HPDE6-E6E7 (cell line): ENCODE measurements around the gene ADGRB2.

Experiments used
- DNase-seq: peaks from one replicate; pipeline ENCODE4 v3.0.0; 2011; ENCODE audit warnings: missing footprints; ENCODE audit errors: extremely low spot score

ADGRB2 gene

GRCh38 chr1:31702836-31703404 lies 61.2 kb downstream of the ADGRB2 start:
- no peak for DNase-seq

GRCh38 chr1:31701091-31701736 lies 62.9 kb downstream of the ADGRB2 start:
- peak; percentile 84 for DNase-seq

GRCh38 chr1:31700468-31701090 lies 63.6 kb downstream of the ADGRB2 start:
- DNase-seq, result no peak

DNA sequence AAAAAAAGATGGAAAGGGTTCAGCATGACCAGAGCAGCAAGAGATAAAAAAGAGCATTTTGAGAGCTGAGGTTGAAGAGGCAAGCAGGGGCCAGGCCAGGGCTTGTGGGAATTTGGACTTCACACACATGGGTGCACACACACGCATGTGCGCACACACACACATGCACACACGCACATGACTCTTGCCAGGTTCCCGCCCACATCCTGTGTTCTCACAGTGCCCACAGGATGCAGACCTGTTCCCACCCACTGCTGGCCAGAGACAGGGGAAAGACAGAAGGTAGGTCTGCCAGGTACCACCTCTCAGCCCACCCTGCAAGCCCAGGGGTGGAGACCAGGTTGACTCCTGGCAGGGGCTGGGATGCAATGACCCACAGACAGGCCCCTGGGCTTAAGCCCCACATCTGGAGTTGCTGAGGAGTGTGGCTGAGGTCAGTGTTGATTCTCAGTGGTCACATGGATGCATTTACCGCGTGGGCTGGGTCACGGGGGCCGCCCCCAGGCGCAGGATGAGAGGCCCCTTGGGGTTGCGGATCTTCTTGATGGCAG lies 64.7 kb downstream of the ADGRB2 start:
- DNase-seq, result no peak

GRCh38 chr1:31697369-31697984 lies 66.7 kb downstream of the ADGRB2 start:
- DNase-seq, result no peak

DNA sequence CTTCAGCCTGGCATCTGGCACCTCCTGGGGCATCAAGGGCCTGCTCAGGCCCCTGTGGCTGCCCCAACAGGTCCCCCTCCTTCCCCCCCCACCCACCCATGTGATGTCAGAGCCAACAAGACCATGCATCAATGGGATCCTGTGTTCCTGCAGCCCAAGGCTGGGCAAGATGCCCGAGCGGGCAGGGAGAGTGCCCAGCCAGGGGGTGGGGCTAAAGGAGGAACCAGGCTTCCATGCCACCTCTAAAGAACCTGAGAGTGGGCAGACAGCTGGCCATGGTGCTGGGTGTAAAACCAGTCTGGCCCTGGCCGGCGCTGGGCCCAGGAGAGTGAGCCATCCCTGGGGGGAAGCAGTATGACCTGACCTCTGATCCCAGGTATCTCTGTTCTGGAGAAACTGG lies 67.9 kb downstream of the ADGRB2 start:
- DNase-seq, result no peak

- DNase-seq, result no peak
These were observed 68.8 kb downstream of the ADGRB2 start for GRCh38 chr1:31695327-31695726.

DNA sequence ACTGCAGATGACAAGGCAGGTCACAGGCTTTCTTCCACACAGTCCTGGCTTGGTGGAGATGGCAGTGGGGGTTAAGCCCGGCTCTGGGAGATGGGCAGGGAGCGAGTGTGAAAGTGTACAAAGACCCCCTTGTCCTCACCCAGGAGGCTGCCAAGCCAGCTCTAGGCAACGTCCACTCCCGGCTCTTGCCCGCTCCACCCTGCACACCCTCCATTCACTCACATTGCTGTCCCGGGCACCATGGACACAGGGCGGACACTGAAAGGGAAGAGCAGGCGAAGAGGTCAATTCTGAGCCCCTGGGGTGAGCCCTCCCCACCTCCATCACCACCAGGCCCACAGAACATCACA lies 69.2 kb downstream of the ADGRB2 start:
- DNase-seq, result no peak

DNA sequence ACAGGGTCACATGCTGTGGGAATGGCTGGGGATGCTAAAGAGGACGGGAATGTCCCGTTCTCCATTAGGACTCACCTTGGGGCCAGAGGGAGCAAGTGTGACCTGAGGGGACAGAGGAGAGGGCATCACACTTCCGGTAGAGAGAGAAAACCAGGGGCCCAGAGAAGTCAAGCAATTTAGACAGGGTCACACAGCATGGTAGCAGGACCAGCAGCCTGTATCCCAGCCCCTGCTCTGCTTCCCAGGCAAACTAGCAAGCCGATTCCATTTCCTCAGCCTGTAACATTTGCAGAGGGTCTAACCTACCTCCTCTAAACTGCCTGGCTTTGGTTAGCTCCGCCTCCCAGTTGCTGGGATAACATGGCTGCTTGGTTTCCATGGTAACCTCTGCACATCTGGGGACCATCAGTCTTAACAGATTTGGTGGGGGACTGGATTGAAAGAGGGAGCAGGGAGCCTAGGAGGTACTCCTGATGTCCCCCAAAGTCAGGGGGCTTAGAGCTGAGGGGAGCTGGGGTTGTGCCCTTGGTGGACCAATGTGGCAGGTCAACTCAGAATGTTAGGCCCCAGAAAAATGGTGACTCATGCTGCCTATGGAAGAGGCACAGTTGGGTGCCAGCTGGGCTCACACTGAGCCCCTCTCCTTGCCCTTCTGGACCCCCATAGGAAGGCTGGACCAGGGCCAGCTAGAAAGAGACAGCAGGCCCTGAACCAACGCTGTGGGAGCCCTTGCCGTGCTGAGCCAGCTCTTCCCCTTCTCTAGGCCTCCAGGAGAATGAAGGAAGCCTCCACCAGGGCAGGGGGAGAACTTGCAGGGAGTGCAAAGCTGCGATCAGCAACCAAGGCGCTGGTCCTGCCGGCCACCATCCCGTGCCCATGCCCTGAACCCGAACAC lies 69.8 kb downstream of the ADGRB2 start:
- no peak for DNase-seq

- DNase-seq, result no peak
These were observed 70.9 kb downstream of the ADGRB2 start for GRCh38 chr1:31693231-31693630.

- no peak for DNase-seq
These were observed 72.2 kb downstream of the ADGRB2 start for GRCh38 chr1:31691951-31692350.

DNA sequence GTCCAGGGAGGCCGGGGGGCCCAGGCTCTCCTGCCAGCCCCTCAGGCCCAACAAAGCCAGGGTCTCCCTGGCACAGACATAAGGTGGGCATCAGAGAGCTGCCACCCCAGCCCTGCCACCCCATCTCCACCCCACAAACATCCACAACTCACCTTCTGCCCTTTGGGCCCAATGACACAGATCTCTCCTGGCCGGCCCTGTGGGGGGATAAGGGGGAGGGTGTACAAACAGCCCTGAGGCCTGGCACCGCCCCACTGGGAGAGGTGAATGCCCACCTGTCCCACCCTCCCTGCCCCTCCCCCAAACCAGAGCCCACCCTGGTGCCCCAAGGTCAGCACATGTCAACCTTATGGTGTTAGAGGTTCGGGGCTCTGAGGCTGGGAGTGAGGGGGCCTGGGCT lies 72.7 kb downstream of the ADGRB2 start:
- DNase-seq, result no peak

DNA sequence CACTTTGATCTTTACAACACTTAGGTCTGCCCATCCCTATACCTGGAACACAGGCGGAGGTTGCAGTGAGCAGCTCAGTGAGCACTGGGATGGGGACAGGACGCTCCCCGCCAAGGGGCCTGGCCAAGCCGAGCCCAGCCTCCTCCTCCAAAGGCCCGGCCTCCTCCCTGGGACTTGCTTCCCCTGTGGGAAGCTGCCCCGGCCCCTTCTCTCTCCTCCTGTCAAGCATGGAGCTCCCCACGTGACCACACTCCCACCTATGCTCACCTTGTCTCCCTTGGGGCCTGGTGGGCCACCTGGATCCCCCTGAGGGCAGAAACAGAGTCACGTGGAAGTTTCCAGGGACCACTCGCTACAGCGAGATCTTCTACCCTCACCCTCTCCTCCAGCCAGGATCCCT lies 73.2 kb downstream of the ADGRB2 start:
- DNase-seq, result no peak

DNA sequence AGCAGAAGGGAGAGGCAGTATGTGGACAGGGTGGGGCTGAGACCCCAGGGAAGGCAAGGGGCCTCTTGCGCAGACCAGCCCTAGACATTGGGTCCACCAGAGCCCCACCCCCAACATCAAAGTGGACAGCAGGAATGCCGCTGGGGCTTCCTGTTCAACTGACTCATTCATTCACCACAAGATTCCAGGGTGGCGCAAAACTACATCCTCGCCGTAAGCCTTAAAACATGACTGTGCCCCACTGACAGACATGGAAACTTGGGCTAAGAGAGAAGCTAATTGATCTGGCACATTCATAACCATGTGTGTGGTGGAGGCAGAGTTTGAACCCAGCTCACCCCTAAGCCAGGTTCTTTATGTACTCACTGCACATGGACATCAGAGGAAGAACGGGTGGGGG lies 74.3 kb downstream of the ADGRB2 start:
- peak; percentile 96 for DNase-seq

DNA sequence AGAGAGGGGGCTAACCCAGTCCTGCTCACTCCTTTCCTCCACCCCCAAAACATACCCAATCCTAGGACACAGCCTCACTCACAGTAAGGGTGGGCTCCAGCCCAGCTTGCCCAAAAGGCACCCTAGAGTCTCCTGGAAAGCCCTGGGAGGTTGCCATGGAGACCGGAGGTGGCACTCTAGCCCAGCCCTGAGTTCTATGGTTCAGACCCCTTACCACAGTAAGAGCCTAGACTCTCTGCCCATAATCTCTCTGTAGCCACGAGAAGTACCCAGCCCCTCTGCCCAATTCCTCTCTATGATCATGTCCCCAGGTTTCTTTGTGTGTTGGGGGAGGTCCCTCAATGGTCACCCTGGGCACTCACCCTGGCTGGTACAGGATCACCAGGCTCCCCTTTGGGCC lies 74.8 kb downstream of the ADGRB2 start:
- no peak for DNase-seq

DNA sequence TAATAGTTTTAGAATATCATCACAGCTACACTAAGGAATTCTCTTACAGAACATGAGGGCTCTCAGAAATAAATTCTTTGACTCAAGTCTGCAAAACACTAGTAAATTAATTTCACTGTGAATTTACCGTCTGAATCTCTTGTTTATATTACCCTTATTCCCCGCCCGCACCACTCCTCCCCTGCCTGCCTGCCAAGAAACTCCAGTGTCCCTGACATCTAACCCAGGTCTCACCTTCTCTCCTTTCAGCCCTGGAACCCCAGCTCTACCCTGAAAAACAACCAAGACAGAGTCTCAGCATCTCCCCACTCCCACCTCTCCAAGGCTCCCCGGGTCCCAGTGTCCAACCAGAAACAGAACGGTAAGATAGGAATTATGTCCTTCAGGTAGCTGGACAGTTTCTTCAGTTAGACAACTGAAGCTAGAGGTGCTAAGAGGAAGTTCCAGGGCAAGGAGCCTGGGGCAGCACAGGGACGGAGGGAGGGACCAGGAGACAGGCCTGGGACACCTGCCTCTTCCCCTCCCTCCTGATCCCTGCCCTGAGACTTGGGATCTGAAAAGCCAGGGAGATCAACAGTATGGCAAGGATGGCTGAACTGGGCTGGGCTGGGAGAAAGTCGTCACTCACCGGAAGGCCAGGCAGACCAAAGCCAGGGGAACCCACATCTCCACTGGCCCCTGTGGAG lies 75.8 kb downstream of the ADGRB2 start:
- no peak for DNase-seq

- no peak for DNase-seq
These were observed 76.5 kb downstream of the ADGRB2 start for GRCh38 chr1:31687601-31688000.

DNA sequence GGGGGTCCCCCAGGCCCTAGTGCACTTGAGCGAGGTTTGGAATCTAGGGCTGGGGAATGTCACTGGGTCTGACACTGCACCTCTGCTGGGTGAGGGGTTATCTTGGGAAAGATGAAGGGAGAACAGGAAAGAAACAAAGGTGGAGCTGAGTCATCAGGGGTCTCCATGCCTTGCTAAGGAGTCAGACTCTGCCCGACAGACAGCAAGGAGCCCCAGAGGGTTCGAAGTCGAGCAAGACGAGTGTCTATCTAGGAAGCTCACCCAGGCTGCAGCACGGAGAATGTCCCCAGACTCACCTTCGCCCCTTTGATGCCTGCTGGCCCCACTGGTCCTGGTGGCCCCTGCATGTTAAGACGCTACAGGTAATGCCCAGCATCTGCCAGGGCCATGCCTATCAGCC lies 78.3 kb downstream of the ADGRB2 start:
- no peak for DNase-seq

DNA sequence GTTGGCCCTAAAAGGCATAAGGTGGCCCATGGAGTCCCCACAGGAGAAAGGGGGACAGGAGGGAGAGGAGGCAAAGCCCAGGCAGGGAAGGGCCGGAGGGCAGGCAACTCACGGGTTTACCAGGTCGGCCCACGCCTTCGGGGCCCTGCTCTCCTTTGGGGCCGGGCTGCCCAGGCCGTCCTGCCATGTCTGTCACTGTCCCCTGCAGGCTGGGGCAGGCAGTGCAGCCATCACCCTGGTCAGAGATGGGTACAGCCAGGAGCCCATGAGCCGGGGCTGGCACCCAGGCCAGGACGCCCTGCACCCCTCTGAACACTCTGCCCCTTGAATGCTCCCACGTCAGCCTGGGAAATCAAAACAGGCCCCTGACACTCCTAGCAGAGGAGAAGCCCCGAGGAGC lies 80.1 kb downstream of the ADGRB2 start:
- no peak for DNase-seq

GRCh38 chr1:31681415-31681814 lies 82.7 kb downstream of the ADGRB2 start:
- no peak for DNase-seq

- DNase-seq, result no peak
These were observed 84.4 kb downstream of the ADGRB2 start for GRCh38 chr1:31679676-31680230.
